Measurements from ENCODE around the gene NEK7. TPM values are rescaled to one million over a fixed set of nuclear protein-coding genes. Genes with fewer than 3 reads are reported as not detected.

The NEK7 gene
- total RNA-seq, 1 experiment from 2014 or later = 25.2 TPM

- ChIA-PET CTCF (no interaction called here), POLR2A (ENCODE audit: unreplicated experiment) (interaction anchor here (0.6 kb wide), 1 partner anchor 122 kb away, joined by 4 read pairs; no protein-coding TSS in a partner anchor)
- TF ChIP-seq CTCF (conservative IDR thresholded peaks at IDR 0.05; ENCODE audit: low read depth, low read length) = no peak
- no peak for TF ChIP-seq EZH2 (IDR thresholded peaks at IDR 0.05; ENCODE audit: low read length, unreplicated experiment)
- no peak for TF ChIP-seq EZH2phosphoT487 (IDR thresholded peaks at IDR 0.05; ENCODE audit: borderline replicate concordance, low read length)
- Histone ChIP-seq H3K36me3 (ENCODE audit: low read depth, low read length) (no peaks in the 10 kb centered on the region), H3K27me3 (ENCODE audit: low read length) (no peaks in the 10 kb centered on the region), H3K9me3 (ENCODE audit: low read length) (no peaks in the 10 kb centered on the region), H2AFZ (ENCODE audit: low read length) (peak overlapping the region; percentile 96), H4K20me1 (ENCODE audit: low read length) (no peaks in the 10 kb centered on the region), H3K27ac (ENCODE audit: low read length) (peak overlapping the region; percentile 38), H3K79me2 (ENCODE audit: low read length) (peaks cover 52% of the 10 kb centered on the region), H3K9me2 (replicated peaks; ENCODE audit: low read length) (no peaks in the 10 kb centered on the region), H3K9ac (ENCODE audit: low read length) (peak overlapping the region; percentile 76), H3K4me2 (ENCODE audit: low read length) (peak overlapping the region; percentile 80), H3K4me1 (ENCODE audit: insufficient read depth, low read length) (peaks cover 32% of the 10 kb centered on the region), H3K4me3 (ENCODE audit: low read length) (peak overlapping the region; percentile 81), H3F3A (ENCODE audit: low read length, unreplicated experiment) (no peaks in the 10 kb centered on the region)
- intact Hi-C loops (cut with micrococcal nuclease) = loop anchor here (2.0 to 5.0 kb wide), 7 partner anchors 69 to 530 kb away; partner anchors contain the start of genes DENND1B and LHX9
- ATAC-seq = peak; percentile 50
- BruUV-seq (replicated peaks) = no TSS peak
- peak; percentile 87 for DNase-seq
Observed at GRCh38 chr1:198157241-198157846, 546 bp downstream of the NEK7 start.

GRCh38 chr1:198157847-198158725 is 1.3 kb downstream of the NEK7 start:
- TSS peak; percentile 73 for BruUV-seq (replicated peaks)

More at GRCh38 chr1:198157847-198158725, 1.3 kb downstream of the NEK7 start:
- Histone ChIP-seq H4K20me1 (ENCODE audit: low read length) (no peaks in the 10 kb centered on the region), H3K9ac (ENCODE audit: low read length) (peak overlapping the region; percentile 76), H3K4me1 (ENCODE audit: insufficient read depth, low read length) (peaks cover 32% of the 10 kb centered on the region), H3K9me2 (replicated peaks; ENCODE audit: low read length) (no peaks in the 10 kb centered on the region), H3K27me3 (ENCODE audit: low read length) (no peaks in the 10 kb centered on the region), H3F3A (ENCODE audit: low read length, unreplicated experiment) (no peaks in the 10 kb centered on the region), H3K79me2 (ENCODE audit: low read length) (peaks cover 59% of the 10 kb centered on the region), H3K4me2 (ENCODE audit: low read length) (peak overlapping the region; percentile 80), H3K36me3 (ENCODE audit: low read depth, low read length) (no peaks in the 10 kb centered on the region), H3K4me3 (ENCODE audit: low read length) (peak overlapping the region; percentile 81), H3K9me3 (ENCODE audit: low read length) (no peaks in the 10 kb centered on the region), H2AFZ (ENCODE audit: low read length) (peak overlapping the region; percentile 96; the same call in 1 of the 2 replicates), H3K27ac (ENCODE audit: low read length) (no peak overlapping the region)
- ChIA-PET CTCF (no interaction called here), POLR2A (ENCODE audit: unreplicated experiment) (no interaction called here)
- intact Hi-C loops (cut with micrococcal nuclease) = loop anchor here (2.0 to 5.0 kb wide), 7 partner anchors 69 to 529 kb away; partner anchors contain the start of genes DENND1B and LHX9
- DNase-seq = peak; percentile 11
- no peak for ATAC-seq
- TF ChIP-seq EZH2phosphoT487 (IDR thresholded peaks at IDR 0.05; ENCODE audit: borderline replicate concordance, low read length) (no peak), EZH2 (IDR thresholded peaks at IDR 0.05; ENCODE audit: low read length, unreplicated experiment) (no peak), CTCF (conservative IDR thresholded peaks at IDR 0.05; ENCODE audit: low read depth, low read length) (no peak)

Measured in PC-3 (cell line).